ENCODE measurements around the gene PGAM1. TPM values are rescaled to one million over a fixed set of nuclear protein-coding genes. Genes with fewer than 3 reads are reported as not detected.
"Not testable (repeated sequence)": the region's sequence is repeated elsewhere in the genome, so short reads cannot be mapped to it uniquely, and the experiment has no call there.

PGAM1 gene
- total RNA-seq, 2 experiments from 2014 or later, result 509 to 514 TPM

GRCh38 chr10:97399843-97400545 lies 26.0 kb upstream of the PGAM1 start:
- CTCF ChIA-PET, result interaction anchor here (0.8 to 7.0 kb wide), 10 partner anchors 13 to 337 kb away, joined by 3 to 68 read pairs (median 5); partner anchors contain the start of gene ZFYVE27
- Mint-ChIP-seq H3K27ac (peak overlapping the region; percentile 92), H3K27me3 (no peaks in the 10 kb centered on the region), H3K36me3 (ENCODE audit: low read depth) (peaks cover 7% of the 10 kb centered on the region), H3K4me3 (peak overlapping the region; percentile 93), H3K9me3 (no peaks in the 10 kb centered on the region), H3K4me1 (peaks cover 20% of the 10 kb centered on the region)
- POLR2A ChIA-PET, result interaction anchor here (0.7 to 3.6 kb wide), 13 partner anchors 11 to 86 kb away, joined by 3 to 30 read pairs (median 4); partner anchors contain the start of gene FRAT1
- peak; percentile 67 for DNase-seq

- CTCF ChIA-PET, result interaction anchor here (0.8 to 7.0 kb wide), 17 partner anchors 9 to 336 kb away, joined by 3 to 68 read pairs (median 5); partner anchors contain the start of genes UBTD1 and ZFYVE27
- Mint-ChIP-seq H3K4me1 (peaks cover 20% of the 10 kb centered on the region), H3K27ac (peak within 1 kb of the TSS; percentile 92), H3K9me3 (no peaks in the 10 kb centered on the region), H3K27me3 (no peaks in the 10 kb centered on the region), H3K4me3 (peak within 1 kb of the TSS; percentile 93), H3K36me3 (ENCODE audit: low read depth) (peaks cover 6% of the 10 kb centered on the region)
- POLR2A ChIA-PET, result interaction anchor here (0.7 to 3.6 kb wide), 26 partner anchors 8 to 122 kb away, joined by 3 to 30 read pairs (median 4); partner anchors contain the start of genes FRAT1 and UBTD1
- DNase-seq, result peak; percentile 88
Observed at GRCh38 chr10:97400665-97401454, 25.1 kb upstream of the PGAM1 start, which contains the start of gene RRP12. Gene RRP12 (minus strand): TSS chr10:97401340. CDS start chr10:97401231, 109 bp downstream.

- Mint-ChIP-seq H3K27me3 (no peaks in the 10 kb centered on the region), H3K9me3 (no peaks in the 10 kb centered on the region), H3K27ac (peak overlapping the region; percentile 92), H3K4me3 (peak overlapping the region; percentile 93), H3K4me1 (peaks cover 20% of the 10 kb centered on the region), H3K36me3 (ENCODE audit: low read depth) (no peaks in the 10 kb centered on the region)
- DNase-seq, result no peak
- ChIA-PET CTCF (interaction anchor here (0.8 to 7.0 kb wide), 16 partner anchors 10 to 335 kb away, joined by 3 to 68 read pairs (median 5); partner anchors contain the start of genes UBTD1 and ZFYVE27), POLR2A (interaction anchor here (0.8 to 3.6 kb wide), 21 partner anchors 9 to 123 kb away, joined by 3 to 30 read pairs (median 4); partner anchors contain the start of genes FRAT1 and UBTD1)
Observed at GRCh38 chr10:97401455-97401919, 24.5 kb upstream of the PGAM1 start.

GRCh38 chr10:97404044-97404443 lies 21.9 kb upstream of the PGAM1 start:
- H3K4me1 Mint-ChIP-seq, result peaks cover 38% of the 10 kb centered on the region
- ChIA-PET POLR2A (interaction anchor here (0.7 kb wide), 1 partner anchor 9 kb away, joined by 4 read pairs; no protein-coding TSS in a partner anchor), CTCF (interaction anchor here (1.5 to 7.0 kb wide), 2 partner anchors 9 to 14 kb away, joined by 4 to 68 read pairs; no protein-coding TSS in a partner anchor)
- H3K27ac Mint-ChIP-seq, result no peak overlapping the region
- no peaks in the 10 kb centered on the region for H3K27me3 Mint-ChIP-seq
- H3K9me3 Mint-ChIP-seq, result no peaks in the 10 kb centered on the region
- DNase-seq, result no peak
- H3K4me3 Mint-ChIP-seq, result no peak overlapping the region
- H3K36me3 Mint-ChIP-seq (ENCODE audit: low read depth), result no peaks in the 10 kb centered on the region

- no peaks in the 10 kb centered on the region for H3K36me3 Mint-ChIP-seq (ENCODE audit: low read depth)
- no peaks in the 10 kb centered on the region for H3K27me3 Mint-ChIP-seq
- ChIA-PET CTCF (interaction anchor here (0.6 to 5.2 kb wide), 9 partner anchors 9 to 148 kb away, joined by 3 to 42 read pairs (median 5); partner anchors contain the start of gene PGAM1), POLR2A (no interaction called here)
- H3K4me3 Mint-ChIP-seq, result no peak overlapping the region
- no peaks in the 10 kb centered on the region for H3K9me3 Mint-ChIP-seq
- peaks cover 25% of the 10 kb centered on the region for H3K4me1 Mint-ChIP-seq
- no peak overlapping the region for H3K27ac Mint-ChIP-seq
- DNase-seq, result no peak
Observed at GRCh38 chr10:97406064-97406463, 19.9 kb upstream of the PGAM1 start.

- DNase-seq; H3K27ac Mint-ChIP-seq; H3K4me3 Mint-ChIP-seq; H3K9me3 Mint-ChIP-seq; H3K27me3 Mint-ChIP-seq; H3K36me3 Mint-ChIP-seq (ENCODE audit: low read depth): not testable (repeated sequence)
- POLR2A ChIA-PET, result interaction anchor here (1.2 kb wide), 1 partner anchor 38 kb away, joined by 4 read pairs; no protein-coding TSS in a partner anchor
- CTCF ChIA-PET, result interaction anchor here (0.7 to 5.2 kb wide), 10 partner anchors 9 to 148 kb away, joined by 3 to 42 read pairs (median 5); partner anchors contain the start of gene PGAM1
- peaks cover 23% of the 10 kb centered on the region for H3K4me1 Mint-ChIP-seq
Observed at GRCh38 chr10:97406483-97406882, 19.5 kb upstream of the PGAM1 start.

GRCh38 chr10:97407211-97407951 lies 18.6 kb upstream of the PGAM1 start:
- DNase-seq, result peak; percentile 71
- H3K9me3 Mint-ChIP-seq, result no peaks in the 10 kb centered on the region
- H3K36me3 Mint-ChIP-seq (ENCODE audit: low read depth), result no peaks in the 10 kb centered on the region
- H3K27me3 Mint-ChIP-seq, result no peaks in the 10 kb centered on the region
- H3K4me3 Mint-ChIP-seq, result peak overlapping the region; percentile 25
- peak overlapping the region; percentile 62 for H3K27ac Mint-ChIP-seq
- ChIA-PET POLR2A (interaction anchor here (1.0 to 2.0 kb wide), 4 partner anchors 21 to 38 kb away, joined by 3 to 10 read pairs (median 4); no protein-coding TSS in a partner anchor), CTCF (interaction anchor here (0.7 to 5.2 kb wide), 15 partner anchors 8 to 147 kb away, joined by 3 to 42 read pairs (median 5); partner anchors contain the start of gene PGAM1)
- peaks cover 24% of the 10 kb centered on the region for H3K4me1 Mint-ChIP-seq

GRCh38 chr10:97407952-97408248 lies 18.1 kb upstream of the PGAM1 start:
- Mint-ChIP-seq H3K4me1 (peaks cover 28% of the 10 kb centered on the region), H3K27ac (peak overlapping the region; percentile 62), H3K27me3 (no peaks in the 10 kb centered on the region), H3K4me3 (no peak overlapping the region), H3K36me3 (ENCODE audit: low read depth) (no peaks in the 10 kb centered on the region), H3K9me3 (no peaks in the 10 kb centered on the region)
- POLR2A ChIA-PET, result interaction anchor here (1.0 to 2.0 kb wide), 4 partner anchors 20 to 37 kb away, joined by 3 to 10 read pairs (median 6); partner anchors contain the start of genes EXOSC1 and ZDHHC16
- CTCF ChIA-PET, result interaction anchor here (0.9 to 5.2 kb wide), 11 partner anchors 11 to 146 kb away, joined by 3 to 42 read pairs (median 6); partner anchors contain the start of gene PGAM1
- no peak for DNase-seq

GRCh38 chr10:97408496-97408992 lies 17.4 kb upstream of the PGAM1 start:
- no peak for DNase-seq
- Mint-ChIP-seq H3K4me1 (peaks cover 32% of the 10 kb centered on the region), H3K4me3 (no peak overlapping the region), H3K9me3 (no peaks in the 10 kb centered on the region), H3K27ac (no peak overlapping the region), H3K36me3 (ENCODE audit: low read depth) (no peaks in the 10 kb centered on the region), H3K27me3 (no peaks in the 10 kb centered on the region)
- CTCF ChIA-PET, result interaction anchor here (0.6 to 8.4 kb wide), 12 partner anchors 6 to 146 kb away, joined by 3 to 68 read pairs (median 6); partner anchors contain the start of genes PGAM1 and RRP12
- POLR2A ChIA-PET, result interaction anchor here (1.2 to 2.5 kb wide), 4 partner anchors 11 to 37 kb away, joined by 3 to 21 read pairs (median 9); partner anchors contain the start of genes EXOSC1 and ZDHHC16

- DNase-seq, result no peak
- H3K4me3 Mint-ChIP-seq, result no peak overlapping the region
- ChIA-PET POLR2A (interaction anchor here (0.8 to 2.4 kb wide), 4 partner anchors 11 to 33 kb away, joined by 3 to 10 read pairs (median 4); partner anchors contain the start of genes PGAM1 and RRP12), CTCF (interaction anchor here (1.9 to 8.4 kb wide), 4 partner anchors 7 to 16 kb away, joined by 11 to 68 read pairs (median 42); partner anchors contain the start of genes PGAM1 and RRP12)
- peaks cover 56% of the 10 kb centered on the region for H3K4me1 Mint-ChIP-seq
- H3K27me3 Mint-ChIP-seq, result no peaks in the 10 kb centered on the region
- H3K9me3 Mint-ChIP-seq, result no peaks in the 10 kb centered on the region
- H3K36me3 Mint-ChIP-seq (ENCODE audit: low read depth), result no peaks in the 10 kb centered on the region
- no peak overlapping the region for H3K27ac Mint-ChIP-seq
Observed at GRCh38 chr10:97411406-97411805, 14.6 kb upstream of the PGAM1 start.

- CTCF ChIA-PET, result interaction anchor here (0.6 to 8.4 kb wide), 4 partner anchors 11 to 87 kb away, joined by 3 to 68 read pairs (median 22); partner anchors contain the start of genes PGAM1 and RRP12
- H3K4me1 Mint-ChIP-seq, result peaks cover 63% of the 10 kb centered on the region
- POLR2A ChIA-PET, result interaction anchor here (0.7 to 4.4 kb wide), 11 partner anchors 8 to 228 kb away, joined by 3 to 41 read pairs (median 4); partner anchors contain the start of genes EXOSC1, FRAT1, PGAM1 and PI4K2A
Observed at GRCh38 chr10:97412891-97413304, 13.1 kb upstream of the PGAM1 start.

More at GRCh38 chr10:97412891-97413304, 13.1 kb upstream of the PGAM1 start:
- no peaks in the 10 kb centered on the region for H3K36me3 Mint-ChIP-seq (ENCODE audit: low read depth)
- DNase-seq, result peak; percentile 66
- H3K4me3 Mint-ChIP-seq, result peak overlapping the region; percentile 39
- H3K27ac Mint-ChIP-seq, result peak overlapping the region; percentile 83
- H3K9me3 Mint-ChIP-seq, result no peaks in the 10 kb centered on the region
- no peaks in the 10 kb centered on the region for H3K27me3 Mint-ChIP-seq
